Heart left ventricle (tissue), 13 donors: ENCODE data around the gene LIPC.

Experiments used
- CTCF ChIP-seq, 12 donors: fragments of 200-600 bp; sonication (generic) in 4 of 12; IDR thresholded peaks; one replicate each; pipeline versions ENCODE4 v1.5.0 to v1.8.0; 2018 to 2022; ENCODE audit warnings: antibody characterized with exemption in 12 of 12, mild to moderate bottlenecking in 5 of 12
- POLR2A ChIP-seq, 2 donors: fragments of 450-650 bp; IDR thresholded peaks; one replicate each; pipeline ENCODE4 v1.6.1; 2017; ENCODE audit warnings: antibody characterized with exemption in 2 of 2, mild to moderate bottlenecking in 2 of 2, moderate library complexity in 2 of 2
- donor health status: ischemic (EF 13 %, LVEDD 7.1; RV severe dilation, severe dysfunction).
- donor health status: DM: no; HTN: yes; CAD: no.
- donor health status: DM: no; HTN: no; CAD: no.
- donor health status: ischemic (EF 25% LVEDD 6.9; RV normal size, moderate dysfunction).
- donor health status: ischemic (EF 25% LVEDD 5.7; RV mildly dilated, moderate dysfunction).
- donor health status: ischemic (EF 35%, LVEDD 5.7; RV mildly dilated, moderate dysfunction).
- donor health status: nonischemic (EF 11% LVEDD 7.7; RV severe dilation, severe dysfunction).
- donor health status: DM: yes; HTN: yes; CAD: no.
- donor health status: PGD.
- donor health status: ischemic (EF 29% LVEDD 5.4; RV normal size, mild dysfunction).
- donor health status: nonischemic (EF 23%, LVEDD 6.1; RV moderate dilation, normal function).

GRCh38 chr15:58593870-58594269 is 162.1 kb downstream of the LIPC start:
- no peak for TF ChIP-seq CTCF (IDR thresholded peaks at IDR 0.05)
- no peak for TF ChIP-seq POLR2A (IDR thresholded peaks at IDR 0.05)
